Stomach (tissue), 9 donors: ENCODE measurements around the gene KRT81. TPM values are rescaled to one million over a fixed set of nuclear protein-coding genes. Genes with fewer than 3 reads are reported as not detected.

ENCODE experiments used
- DNase-seq, 2 donors: peaks; one replicate each; pipeline versions ENCODE4 v3.0.0 to v3.0.0-alpha.2; 2013 to 2019
- H3K27ac ChIP-seq, 5 donors: fragments of 200-600 bp in 4 of 5; sonication (generic) in 4 of 5; one replicate each; pipeline ENCODE4 v1.5.1; 2013 to 2019; ENCODE audit warnings: mild to moderate bottlenecking in 1 of 5, moderate library complexity in 1 of 5
- H3K27me3 ChIP-seq, 3 donors: fragments of 200-600 bp; sonication (generic); one replicate each; pipeline ENCODE4 v1.5.1; 2017 to 2019; ENCODE audit warnings: mixed run types in 1 of 3
- H3K36me3 ChIP-seq, 4 donors: fragments of 200-600 bp; sonication (generic); 1 replicate in 3 of 4; 2 replicates in 1 of 4; pipeline ENCODE4 v1.5.1; 2016 to 2019
- H3K4me1 ChIP-seq, 4 donors: fragments of 200-600 bp; sonication (generic); one replicate each; pipeline ENCODE4 v1.5.1; 2016 to 2019
- H3K4me3 ChIP-seq, 4 donors: fragments of 200-600 bp; sonication (generic) in 3 of 4; one replicate each; pipeline ENCODE4 v1.5.1; 2016 to 2019; ENCODE audit warnings: mild to moderate bottlenecking in 1 of 4
- H3K9me3 ChIP-seq, 4 donors: fragments of 200-600 bp; sonication (generic); one replicate each; pipeline ENCODE4 v1.5.1; 2016 to 2019
- CTCF ChIP-seq, 7 experiments: fragments of 450-650 bp in 4 of 7; fragments of 200-600 bp in 3 of 7; sonication (generic) in 3 of 7; IDR thresholded peaks; one replicate each; pipeline ENCODE4 v1.5.1; 2016 to 2019; ENCODE audit warnings: antibody characterized with exemption in 7 of 7, control low read depth in 2 of 7, mild to moderate bottlenecking in 1 of 7
- EP300 ChIP-seq: sonication (generic); formaldehyde crosslinking; IDR thresholded peaks from one replicate; pipeline ENCODE4 v1.6.1; 2017; ENCODE audit warnings: antibody characterized with exemption
- POLR2A ChIP-seq, 4 donors: fragments of 450-650 bp; IDR thresholded peaks; one replicate each; pipeline ENCODE4 v1.6.1; 2016; ENCODE audit warnings: antibody characterized with exemption in 4 of 4, control low read depth in 2 of 4, mild to moderate bottlenecking in 1 of 4, moderate library complexity in 1 of 4
- POLR2AphosphoS5 ChIP-seq, 3 donors: sonication (generic); formaldehyde crosslinking; IDR thresholded peaks; one replicate each; pipeline ENCODE4 v1.6.1; 2016; ENCODE audit warnings: antibody characterized with exemption in 3 of 3
- WGBS, 5 donors: extraction: QIAGEN DNeasy Blood & Tissue Kit in 3 of 5; methylation state at CpG; one replicate each; pipeline versions ENCODE4 v1.1.5 to v1.1.7; 2013 to 2018; 5-methylcytosine and 5-hydroxymethylcytosine counted together
- intact Hi-C: fragments of 100-400 bp; cut with DNase I; formaldehyde crosslinking; loops from one replicate; pipeline ENCODE4 v1.15.1; 2023; ENCODE audit warnings: low total_unique reads
- polyA plus RNA-seq, 3 donors: library from polyadenylated mRNA; stranded (reverse); fragments of 200-250 nt; gene quantifications; one replicate each; pipeline ENCODE4 v1.2.3, GENCODE V29; 2013
- total RNA-seq, 5 donors: library from RNA; depleted of rRNA; stranded (reverse); fragments of >200 nt; gene quantifications; one replicate each; pipeline versions ENCODE4 v1.1.0 to v1.2.3, GENCODE V29; 2014 to 2016
- donor health status: healthy with polysubstance abuse.
- donor health status: Bipolar disorder and iron deficiency.
- donor health status: healthy.

KRT81 gene
- total and polyA plus RNA-seq, 8 donors, result 0.15 TPM; not detected in 7

- Histone ChIP-seq H3K27me3 (peaks cover 0 to 31% (median 0%) of the 10 kb centered on the region in 3 donors), H3K9me3 (no peaks in the 10 kb centered on the region), H3K36me3 (no peaks in the 10 kb centered on the region), H3K27ac (no peak overlapping the region), H3K4me1 (no peaks in the 10 kb centered on the region), H3K4me3 (no peak overlapping the region)
- TF ChIP-seq POLR2AphosphoS5 (IDR thresholded peaks at IDR 0.05), result no peak
- no peak for DNase-seq
- WGBS, 5 donors, result 70 to 93% (median 82%) methylated on average over 2 of the region's 2 CpGs
- intact Hi-C loops, result no loop called here
Observed at GRCh38 chr12:52266514-52266913, 24.8 kb downstream of the KRT81 start.

GRCh38 chr12:52264435-52264825 is 26.9 kb downstream of the KRT81 start:
- intact Hi-C loops, result no loop called here
- no peaks in the 10 kb centered on the region for H3K9me3 ChIP-seq
- WGBS, 5 donors, result 67 to 85% (median 81%) methylated on average over 2 of the region's 2 CpGs
- peaks cover 0 to 32% (median under 1%) of the 10 kb centered on the region in 3 donors for H3K27me3 ChIP-seq
- H3K4me3 ChIP-seq, result no peak overlapping the region
- no peaks in the 10 kb centered on the region for H3K4me1 ChIP-seq
- H3K36me3 ChIP-seq, result no peaks in the 10 kb centered on the region
- no peak for DNase-seq
- H3K27ac ChIP-seq, result no peak overlapping the region
- no peak for TF ChIP-seq CTCF (IDR thresholded peaks at IDR 0.05)
- no peak for TF ChIP-seq EP300
- no peak for TF ChIP-seq POLR2A (IDR thresholded peaks at IDR 0.05)
- TF ChIP-seq POLR2AphosphoS5 (IDR thresholded peaks at IDR 0.05), result no peak

- 83 to 94% (median 92%) methylated on average over 6 to 7 of the region's 7 CpGs for WGBS, 5 donors
- Histone ChIP-seq H3K4me1 (peaks cover 0 to 2% (median under 1%) of the 10 kb centered on the region in 4 donors), H3K36me3 (no peaks in the 10 kb centered on the region), H3K9me3 (no peaks in the 10 kb centered on the region), H3K27me3 (peaks cover 0 to 37% (median 5%) of the 10 kb centered on the region in 3 donors), H3K4me3 (no peak overlapping the region), H3K27ac (no peak overlapping the region)
- TF ChIP-seq CTCF (IDR thresholded peaks at IDR 0.05) (no peak), POLR2A (IDR thresholded peaks at IDR 0.05) (no peak), POLR2AphosphoS5 (IDR thresholded peaks at IDR 0.05) (no peak), EP300 (no peak)
- intact Hi-C loops, result no loop called here
- DNase-seq, result no peak
Observed at GRCh38 chr12:52263761-52264434, 27.4 kb downstream of the KRT81 start.

GRCh38 chr12:52262286-52262685 is 29.0 kb downstream of the KRT81 start:
- H3K27me3 ChIP-seq, result peaks cover 0 to 54% (median 20%) of the 10 kb centered on the region in 3 donors

More at GRCh38 chr12:52262286-52262685, 29.0 kb downstream of the KRT81 start:
- Histone ChIP-seq H3K9me3 (no peaks in the 10 kb centered on the region), H3K4me1 (peaks cover 7 to 12% (median 10%) of the 10 kb centered on the region in 4 donors), H3K4me3 (no peak overlapping the region), H3K36me3 (no peaks in the 10 kb centered on the region), H3K27ac (no peak overlapping the region)
- DNase-seq, result no peak
- 87 to 94% (median 92%) methylated on average over 2 to 3 of the region's 3 CpGs for WGBS, 5 donors
- intact Hi-C loops, result no loop called here
- TF ChIP-seq POLR2A (IDR thresholded peaks at IDR 0.05) (no peak), EP300 (no peak), POLR2AphosphoS5 (IDR thresholded peaks at IDR 0.05) (no peak), CTCF (IDR thresholded peaks at IDR 0.05) (no peak)
